Ovary (tissue), 9 donors: ENCODE data around the gene IL1RAPL2. TPM values are rescaled to one million over a fixed set of nuclear protein-coding genes. Genes with fewer than 3 reads are reported as not detected.

Source experiments
- DNase-seq, 5 donors: peaks; one replicate each; pipeline ENCODE4 v3.0.0-alpha.2; 2019 to 2020
- H3K27ac ChIP-seq, 2 donors: fragments of 200-600 bp; one replicate each; pipeline versions ENCODE4 v1.5.1 to v1.8.0; 2019 to 2022
- H3K27me3 ChIP-seq: fragments of 200-600 bp; one replicate; pipeline ENCODE4 v1.8.0; 2022
- H3K36me3 ChIP-seq: fragments of 200-600 bp; sonication (generic); one replicate; pipeline ENCODE4 v1.5.1; 2019
- H3K4me1 ChIP-seq: one replicate; pipeline ENCODE4 v1.8.1; 2013; ENCODE audit warnings: mild to moderate bottlenecking, moderate library complexity; ENCODE audit not compliant: insufficient read depth
- H3K4me3 ChIP-seq: fragments of 200-600 bp; sonication (generic); one replicate; pipeline ENCODE4 v1.5.1; 2017
- H3K9me3 ChIP-seq, 2 donors: fragments of 200-600 bp in 1 of 2; sonication (generic) in 1 of 2; one replicate each; pipeline versions ENCODE4 v1.5.1 to v1.8.1; 2013 to 2019; ENCODE audit warnings: mild to moderate bottlenecking in 1 of 2, moderate library complexity in 1 of 2
- EP300 ChIP-seq: sonication (generic); formaldehyde crosslinking; IDR thresholded peaks from one replicate; pipeline ENCODE4 v1.6.1; 2017; ENCODE audit warnings: antibody characterized with exemption
- POLR2A ChIP-seq: fragments of 450-650 bp; IDR thresholded peaks from one replicate; pipeline ENCODE4 v1.6.1; 2017; ENCODE audit warnings: antibody characterized with exemption, mild to moderate bottlenecking, moderate library complexity
- WGBS, 3 donors: extraction: QIAGEN DNeasy Blood & Tissue Kit in 1 of 3; methylation state at CpG; one replicate each; pipeline versions ENCODE4 v1.1.5 to v1.1.7; 2013 to 2017; 5-methylcytosine and 5-hydroxymethylcytosine counted together
- intact Hi-C, 4 donors: fragments of 100-400 bp; cut with DNase I; formaldehyde crosslinking; loops; one replicate each; pipeline versions ENCODE4 v1.11.0 to v1.15.1; 2022 to 2023
- polyA plus RNA-seq, 2 donors: library from polyadenylated mRNA; stranded (reverse); fragments of 200-250 nt in 1 of 2; fragments of 350-450 nt in 1 of 2; fragmentation: Illumina TruSeq in 1 of 2; extraction: RNeasy Lipid Tissue Mini Kit (QIAGEN cat#74804) in 1 of 2; gene quantifications; one replicate each; pipeline ENCODE4 v1.2.3, GENCODE V29; 2013 to 2014
- total RNA-seq, 7 donors: library from RNA; depleted of rRNA in 2 of 7; stranded (reverse); fragments of >200 nt in 2 of 7; fragmentation: NEBNext Ultra II Directional in 3 of 7; extraction: Animal tissue kit (Norgen Biotek cat#: 25700) in 3 of 7; gene quantifications; one replicate each; pipeline versions ENCODE4 v1.1.0 to v1.2.4, GENCODE V29; 2016 to 2023
- TF ChIP-seq, protein P1 (sequence below), 3 donors: fragments of 450-650 bp in 2 of 3; fragments of 200-600 bp in 1 of 3; IDR thresholded peaks; one replicate each; pipeline versions ENCODE4 v1.5.1 to v1.8.0; 2016 to 2022; ENCODE audit warnings: antibody characterized with exemption in 3 of 3, mild to moderate bottlenecking in 1 of 3
- donor health status: DM: no; HTN: no; CAD: no; lungs with moderate emphysema.
- donor health status: DM: no; HTN: no; CAD: no.
- donor health status: Bipolar disorder and iron deficiency.
- donor health status: DM: yes; HTN: yes; CAD: no.
- donor health status: DM: no; HTN: no; CAD: no.
- donor health status: DM: yes; HTN: yes; CAD: no.

IL1RAPL2 gene
- total and polyA plus RNA-seq, 9 donors = 0.08 to 1.1 (median 0.32) TPM; not detected in 3

DNA sequence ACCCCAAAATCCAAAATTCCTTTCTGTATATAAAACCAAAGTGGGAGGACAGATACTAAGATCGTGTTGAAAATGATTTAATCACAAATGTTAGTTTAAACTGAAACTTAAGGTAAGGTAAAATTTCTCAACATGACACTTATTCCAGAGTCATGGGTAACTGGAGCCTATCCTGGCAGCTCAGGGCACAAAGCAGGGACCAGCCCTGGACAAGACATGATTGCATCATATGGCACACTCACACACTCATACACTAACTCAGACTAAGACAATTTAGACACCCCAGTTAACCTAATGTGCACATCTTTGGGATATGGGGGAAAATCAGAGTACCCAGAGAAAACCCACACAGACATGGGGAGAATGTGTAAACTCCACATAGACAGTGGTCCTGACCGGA lies 898.6 kb downstream of the IL1RAPL2 start:
- no peak overlapping the region for H3K27ac ChIP-seq
- TF ChIP-seq, protein P1, sequence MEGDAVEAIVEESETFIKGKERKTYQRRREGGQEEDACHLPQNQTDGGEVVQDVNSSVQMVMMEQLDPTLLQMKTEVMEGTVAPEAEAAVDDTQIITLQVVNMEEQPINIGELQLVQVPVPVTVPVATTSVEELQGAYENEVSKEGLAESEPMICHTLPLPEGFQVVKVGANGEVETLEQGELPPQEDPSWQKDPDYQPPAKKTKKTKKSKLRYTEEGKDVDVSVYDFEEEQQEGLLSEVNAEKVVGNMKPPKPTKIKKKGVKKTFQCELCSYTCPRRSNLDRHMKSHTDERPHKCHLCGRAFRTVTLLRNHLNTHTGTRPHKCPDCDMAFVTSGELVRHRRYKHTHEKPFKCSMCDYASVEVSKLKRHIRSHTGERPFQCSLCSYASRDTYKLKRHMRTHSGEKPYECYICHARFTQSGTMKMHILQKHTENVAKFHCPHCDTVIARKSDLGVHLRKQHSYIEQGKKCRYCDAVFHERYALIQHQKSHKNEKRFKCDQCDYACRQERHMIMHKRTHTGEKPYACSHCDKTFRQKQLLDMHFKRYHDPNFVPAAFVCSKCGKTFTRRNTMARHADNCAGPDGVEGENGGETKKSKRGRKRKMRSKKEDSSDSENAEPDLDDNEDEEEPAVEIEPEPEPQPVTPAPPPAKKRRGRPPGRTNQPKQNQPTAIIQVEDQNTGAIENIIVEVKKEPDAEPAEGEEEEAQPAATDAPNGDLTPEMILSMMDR (IDR thresholded peaks at IDR 0.05) = no peak
- TF ChIP-seq EP300 (no peak), POLR2A (no peak)
- H3K4me1 ChIP-seq = no peaks in the 10 kb centered on the region
- DNase-seq = no peak
- H3K4me3 ChIP-seq = no peak overlapping the region
- H3K9me3 ChIP-seq = no peaks in the 10 kb centered on the region
- intact Hi-C loops = no loop called here
- no peaks in the 10 kb centered on the region for H3K27me3 ChIP-seq
- H3K36me3 ChIP-seq = no peaks in the 10 kb centered on the region
- 62 to 75% (median 73%) methylated on average over 2 of the region's 2 CpGs for WGBS, 3 donors

DNA sequence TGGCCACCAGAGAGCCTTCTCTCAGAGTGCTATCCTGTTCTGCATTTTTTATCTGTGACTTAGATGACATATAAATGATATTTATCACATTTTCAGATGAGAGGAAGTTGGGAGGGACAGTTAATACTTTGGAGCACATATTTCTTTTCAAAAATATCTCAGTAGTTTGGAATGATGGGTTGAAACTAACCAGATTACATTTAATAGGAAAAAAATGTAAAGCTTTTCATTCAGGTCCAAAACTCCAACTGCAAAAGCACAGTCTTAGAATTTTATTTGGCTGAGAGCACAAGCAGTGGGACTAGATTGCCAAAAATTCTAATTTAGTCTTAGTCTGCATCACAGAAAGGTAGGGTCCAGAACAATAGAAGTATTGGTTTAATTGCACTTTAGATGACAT lies 902.7 kb downstream of the IL1RAPL2 start:
- Histone ChIP-seq H3K4me1 (no peaks in the 10 kb centered on the region), H3K36me3 (no peaks in the 10 kb centered on the region), H3K9me3 (no peaks in the 10 kb centered on the region), H3K27me3 (no peaks in the 10 kb centered on the region), H3K27ac (no peak overlapping the region), H3K4me3 (no peak overlapping the region)
- intact Hi-C loops = no loop called here
- no peak for DNase-seq
- TF ChIP-seq, protein P1 (IDR thresholded peaks at IDR 0.05) = no peak
- no peak for TF ChIP-seq POLR2A
- TF ChIP-seq EP300 = no peak

DNA sequence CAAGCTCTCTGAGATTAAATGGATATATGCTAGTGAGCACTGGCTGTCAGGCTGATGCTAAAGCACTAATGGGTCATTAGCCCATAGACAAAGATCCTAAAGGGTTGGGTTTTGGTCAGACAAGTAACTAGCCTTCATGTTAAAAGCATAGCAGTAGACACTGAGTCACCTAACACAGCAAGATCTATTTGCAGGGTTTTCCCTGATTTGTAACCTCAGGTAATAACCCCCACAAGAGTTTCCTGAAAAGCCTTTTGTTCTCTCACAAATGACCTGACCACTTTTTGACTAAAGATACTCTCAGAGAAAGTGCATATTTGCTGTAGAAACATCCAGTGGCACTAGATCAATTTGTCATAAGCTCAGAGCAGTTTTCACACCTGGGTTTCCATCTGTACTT lies 905.6 kb downstream of the IL1RAPL2 start:
- Histone ChIP-seq H3K27me3 (no peaks in the 10 kb centered on the region), H3K4me1 (no peaks in the 10 kb centered on the region), H3K9me3 (no peaks in the 10 kb centered on the region), H3K36me3 (no peaks in the 10 kb centered on the region), H3K4me3 (no peak overlapping the region), H3K27ac (no peak overlapping the region)
- TF ChIP-seq POLR2A (no peak), EP300 (no peak)
- TF ChIP-seq, protein P1 (IDR thresholded peaks at IDR 0.05) = no peak
- DNase-seq = no peak
- intact Hi-C loops = loop anchor here in 1 of 4 donors (5.0 kb wide), 1 partner anchor 736 kb away; no protein-coding TSS in a partner anchor

GRCh38 chrX:105475801-105476200 lies 909.8 kb downstream of the IL1RAPL2 start:
- Histone ChIP-seq H3K27me3 (no peaks in the 10 kb centered on the region), H3K27ac (no peak overlapping the region), H3K4me3 (no peak overlapping the region), H3K4me1 (no peaks in the 10 kb centered on the region), H3K36me3 (no peaks in the 10 kb centered on the region), H3K9me3 (no peaks in the 10 kb centered on the region)
- no peak for DNase-seq
- intact Hi-C loops = no loop called here
- no peak for TF ChIP-seq POLR2A
- TF ChIP-seq, protein P1 (IDR thresholded peaks at IDR 0.05) = no peak
- TF ChIP-seq EP300 = no peak

- Histone ChIP-seq H3K36me3 (no peaks in the 10 kb centered on the region), H3K4me1 (no peaks in the 10 kb centered on the region), H3K4me3 (no peak overlapping the region), H3K9me3 (no peaks in the 10 kb centered on the region), H3K27ac (no peak overlapping the region), H3K27me3 (no peaks in the 10 kb centered on the region)
- DNase-seq = no peak
- no peak for TF ChIP-seq POLR2A
- TF ChIP-seq, protein P1 (IDR thresholded peaks at IDR 0.05) = no peak
- TF ChIP-seq EP300 = no peak
- intact Hi-C loops = no loop called here
- WGBS, 3 donors = 87 to 90% (median 89%) methylated on average over 1 of the region's 1 CpG
These were observed 911.4 kb downstream of the IL1RAPL2 start for GRCh38 chrX:105477351-105477750.
